ENCODE results near the gene RPL26. TPM values are rescaled to one million over a fixed set of nuclear protein-coding genes. Genes with fewer than 3 reads are reported as not detected.

Gene RPL26
- total and polyA plus RNA-seq, 3 experiments from 2014 or later = 1,507 to 2,522 (median 2,453) TPM

Other genes with a start within 250 kb of the RPL26 start
- 10 to 100 TPM; 26.5 to 35.8 TPM for gene PER1, start 230.8 kb downstream of the RPL26 start, total RNA-seq
- gene PER1, start 230.8 kb downstream of the RPL26 start, polyA plus RNA-seq = 12.1 TPM
- 10 to 100 TPM; 38.3 to 41.0 TPM for gene VAMP2, start 220.2 kb downstream of the RPL26 start, total RNA-seq
- 98.3 TPM for gene VAMP2, start 220.2 kb downstream of the RPL26 start, polyA plus RNA-seq
- 10 to 100 TPM; 21.3 to 22.4 TPM for gene TMEM107, start 206.8 kb downstream of the RPL26 start, total RNA-seq
- gene TMEM107, start 206.8 kb downstream of the RPL26 start, polyA plus RNA-seq = 50.7 TPM
- 1 to 10 TPM; 8.1 to 8.8 TPM for gene BORCS6, start 193.0 kb downstream of the RPL26 start, total RNA-seq
- 30.0 TPM for gene BORCS6, start 193.0 kb downstream of the RPL26 start, polyA plus RNA-seq
- gene AURKB, start 172.6 kb downstream of the RPL26 start, total RNA-seq = 10 to 100 TPM; 88.1 to 94.4 TPM
- gene AURKB, start 172.6 kb downstream of the RPL26 start, polyA plus RNA-seq = 0.63 TPM
- gene CTC1, start 135.1 kb downstream of the RPL26 start, total RNA-seq = 10 to 100 TPM; 69.2 to 70.2 TPM
- 36.8 TPM for gene CTC1, start 135.1 kb downstream of the RPL26 start, polyA plus RNA-seq
- gene PFAS, start 133.9 kb downstream of the RPL26 start, total RNA-seq = 100 to 1,000 TPM; 167 to 168 TPM
- 17.7 TPM for gene PFAS, start 133.9 kb downstream of the RPL26 start, polyA plus RNA-seq
- 10 to 100 TPM; 66.2 to 71.1 TPM for gene RANGRF, start 94.5 kb downstream of the RPL26 start, total RNA-seq
- 81.7 TPM for gene RANGRF, start 94.5 kb downstream of the RPL26 start, polyA plus RNA-seq
- gene SLC25A35, start 87.8 kb downstream of the RPL26 start, total RNA-seq = 1 to 10 TPM; 2.8 to 3.7 TPM
- gene SLC25A35, start 87.8 kb downstream of the RPL26 start, polyA plus RNA-seq = 1.7 TPM
- not detected for gene ARHGEF15, start 73.0 kb downstream of the RPL26 start, total RNA-seq
- not detected for gene ARHGEF15, start 73.0 kb downstream of the RPL26 start, polyA plus RNA-seq
- not detected for gene ODF4, start 43.4 kb downstream of the RPL26 start, total RNA-seq
- gene ODF4, start 43.4 kb downstream of the RPL26 start, polyA plus RNA-seq = not detected
- not detected for gene RNF222, start 14.6 kb upstream of the RPL26 start, total RNA-seq
- gene RNF222, start 14.6 kb upstream of the RPL26 start, polyA plus RNA-seq = 0.18 TPM
- 10 to 100 TPM; 50.6 to 57.1 TPM for gene NDEL1, start 52.7 kb upstream of the RPL26 start, total RNA-seq
- gene NDEL1, start 52.7 kb upstream of the RPL26 start, polyA plus RNA-seq = 66.6 TPM
- gene MYH10, start 247.5 kb upstream of the RPL26 start, total RNA-seq = 1 to 10 TPM; 6.7 to 7.5 TPM
- gene MYH10, start 247.5 kb upstream of the RPL26 start, polyA plus RNA-seq = 2.4 TPM